Measurements from ENCODE around the gene POLR1B. TPM values are rescaled to one million over a fixed set of nuclear protein-coding genes. Genes with fewer than 3 reads are reported as not detected.

Gene POLR1B
- total RNA-seq, 4 donors from 2014 or later = 10.0 to 12.4 (median 10.2) TPM

DNA sequence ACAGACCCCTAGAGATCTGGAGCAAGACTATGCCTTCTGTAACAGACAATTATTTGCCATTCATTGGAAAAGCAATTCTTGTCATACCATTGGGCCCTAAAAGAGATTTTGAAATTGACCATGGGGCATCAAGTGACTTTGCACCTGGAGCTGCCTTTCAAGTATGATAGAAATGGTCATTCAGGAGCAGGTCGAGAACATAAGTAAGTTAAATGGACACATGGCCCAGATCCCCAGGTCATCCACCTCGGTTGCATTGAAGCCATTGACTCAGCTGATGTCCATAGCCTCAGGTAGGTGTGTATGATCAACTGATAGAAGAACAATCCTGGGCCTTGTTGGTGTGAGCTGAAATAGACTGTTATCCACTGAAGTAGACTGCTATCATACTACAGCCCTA, 61.5 kb downstream of the POLR1B start:
- TF ChIP-seq POLR2AphosphoS5 (IDR thresholded peaks at IDR 0.05) = no peak
- TF ChIP-seq EP300 (IDR thresholded peaks at IDR 0.05) = no peak
- TF ChIP-seq, protein P1, sequence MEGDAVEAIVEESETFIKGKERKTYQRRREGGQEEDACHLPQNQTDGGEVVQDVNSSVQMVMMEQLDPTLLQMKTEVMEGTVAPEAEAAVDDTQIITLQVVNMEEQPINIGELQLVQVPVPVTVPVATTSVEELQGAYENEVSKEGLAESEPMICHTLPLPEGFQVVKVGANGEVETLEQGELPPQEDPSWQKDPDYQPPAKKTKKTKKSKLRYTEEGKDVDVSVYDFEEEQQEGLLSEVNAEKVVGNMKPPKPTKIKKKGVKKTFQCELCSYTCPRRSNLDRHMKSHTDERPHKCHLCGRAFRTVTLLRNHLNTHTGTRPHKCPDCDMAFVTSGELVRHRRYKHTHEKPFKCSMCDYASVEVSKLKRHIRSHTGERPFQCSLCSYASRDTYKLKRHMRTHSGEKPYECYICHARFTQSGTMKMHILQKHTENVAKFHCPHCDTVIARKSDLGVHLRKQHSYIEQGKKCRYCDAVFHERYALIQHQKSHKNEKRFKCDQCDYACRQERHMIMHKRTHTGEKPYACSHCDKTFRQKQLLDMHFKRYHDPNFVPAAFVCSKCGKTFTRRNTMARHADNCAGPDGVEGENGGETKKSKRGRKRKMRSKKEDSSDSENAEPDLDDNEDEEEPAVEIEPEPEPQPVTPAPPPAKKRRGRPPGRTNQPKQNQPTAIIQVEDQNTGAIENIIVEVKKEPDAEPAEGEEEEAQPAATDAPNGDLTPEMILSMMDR (IDR thresholded peaks at IDR 0.05) = no peak
- TF ChIP-seq POLR2A (IDR thresholded peaks at IDR 0.05; ENCODE audit: low read depth) = no peak

DNA sequence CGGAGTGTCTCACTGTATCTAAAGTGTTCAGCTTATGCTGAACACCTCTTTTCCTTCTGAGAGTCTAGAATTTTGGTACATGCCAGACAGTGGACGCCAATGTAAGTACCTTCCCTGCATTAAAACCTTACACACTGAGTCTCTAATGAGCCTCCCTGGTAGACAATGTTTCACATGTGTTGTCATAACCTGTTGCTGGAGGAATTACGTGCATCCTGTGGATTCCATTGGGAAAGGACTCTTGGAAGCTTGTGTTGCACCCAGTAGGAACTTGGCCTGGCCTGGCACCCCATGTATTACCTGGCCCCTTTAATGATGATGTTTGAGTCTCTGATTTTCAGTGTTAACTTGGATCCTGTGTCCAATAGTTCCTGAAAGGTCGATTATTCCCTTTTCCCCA, 62.7 kb downstream of the POLR1B start:
- no peaks in the 10 kb centered on the region for H3K9me3 ChIP-seq
- TF ChIP-seq EP300 (IDR thresholded peaks at IDR 0.05) = no peak
- TF ChIP-seq, protein P1 (IDR thresholded peaks at IDR 0.05) = no peak
- TF ChIP-seq POLR2A (IDR thresholded peaks at IDR 0.05; ENCODE audit: low read depth) = no peak
- TF ChIP-seq POLR2AphosphoS5 (IDR thresholded peaks at IDR 0.05) = no peak
- 83% methylated on average over 4 of the region's 4 CpGs for WGBS
- no peak overlapping the region for H3K27ac ChIP-seq (replicated peaks in 1 of 4)
- intact Hi-C loops (cut with DNase I) = loop anchor here (5.0 to 10.0 kb wide), 2 partner anchors 42 to 350 kb away; partner anchors contain the start of gene SLC20A1
- DNase-seq (ENCODE audit: extremely low spot score) = no peak
- no peaks in the 10 kb centered on the region for H3K27me3 ChIP-seq
- H3K4me1 ChIP-seq = peaks cover 3 to 9% (median 4%) of the 10 kb centered on the region in 4 donors
- H3K4me3 ChIP-seq = no peak overlapping the region
- no peaks in the 10 kb centered on the region for H3K36me3 ChIP-seq

More for the DNA sequence above, 61.5 kb downstream of the POLR1B start:
- no peaks in the 10 kb centered on the region for H3K9me3 ChIP-seq
- DNase-seq (ENCODE audit: extremely low spot score) = no peak
- H3K4me3 ChIP-seq = no peak overlapping the region
- WGBS = no CpG with 5 or more reads among the region's 2 CpGs
- H3K27me3 ChIP-seq = no peaks in the 10 kb centered on the region
- no peaks in the 10 kb centered on the region for H3K36me3 ChIP-seq
- no peak overlapping the region for H3K27ac ChIP-seq (replicated peaks in 1 of 4)
- peaks cover 6 to 12% (median 7%) of the 10 kb centered on the region in 4 donors for H3K4me1 ChIP-seq
- intact Hi-C loops (cut with DNase I) = loop anchor here (5.0 to 10.0 kb wide), 2 partner anchors 44 to 351 kb away; partner anchors contain the start of gene SLC20A1

DNA sequence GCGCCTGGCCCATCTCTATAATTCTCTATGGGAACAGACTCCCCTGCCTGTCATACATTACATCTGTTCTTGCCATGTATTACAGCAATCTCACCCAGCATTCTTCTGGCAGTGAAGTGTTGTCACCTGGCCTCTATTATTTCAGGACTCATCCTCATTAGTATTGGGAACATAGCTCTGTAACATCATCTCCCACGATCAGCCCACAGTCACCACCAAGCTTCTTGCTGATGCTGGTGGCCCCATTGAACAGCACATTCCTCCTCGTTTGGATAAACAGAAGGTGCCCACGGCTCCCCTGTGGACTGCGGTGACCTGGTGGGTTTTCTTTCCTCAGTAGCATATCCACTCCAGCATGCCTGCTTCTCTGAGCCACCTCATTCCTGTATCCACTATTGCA, 63.7 kb downstream of the POLR1B start:
- WGBS = 75% methylated on average over 5 of the region's 5 CpGs
- intact Hi-C loops (cut with DNase I) = loop anchor here (10.0 kb wide), 1 partner anchor 349 kb away; no protein-coding TSS in a partner anchor
- TF ChIP-seq EP300 (IDR thresholded peaks at IDR 0.05) = no peak
- TF ChIP-seq POLR2AphosphoS5 (IDR thresholded peaks at IDR 0.05) = no peak
- TF ChIP-seq POLR2A (IDR thresholded peaks at IDR 0.05; ENCODE audit: low read depth) = no peak
- TF ChIP-seq, protein P1 (IDR thresholded peaks at IDR 0.05) = no peak
- no peak for DNase-seq (ENCODE audit: extremely low spot score)
- peaks cover 0 to under 1% (median 0%) of the 10 kb centered on the region in 4 donors for H3K4me1 ChIP-seq
- H3K27me3 ChIP-seq = no peaks in the 10 kb centered on the region
- no peaks in the 10 kb centered on the region for H3K36me3 ChIP-seq
- no peak overlapping the region for H3K27ac ChIP-seq (replicated peaks in 1 of 4)
- H3K4me3 ChIP-seq = no peak overlapping the region
- H3K9me3 ChIP-seq = no peaks in the 10 kb centered on the region

DNA sequence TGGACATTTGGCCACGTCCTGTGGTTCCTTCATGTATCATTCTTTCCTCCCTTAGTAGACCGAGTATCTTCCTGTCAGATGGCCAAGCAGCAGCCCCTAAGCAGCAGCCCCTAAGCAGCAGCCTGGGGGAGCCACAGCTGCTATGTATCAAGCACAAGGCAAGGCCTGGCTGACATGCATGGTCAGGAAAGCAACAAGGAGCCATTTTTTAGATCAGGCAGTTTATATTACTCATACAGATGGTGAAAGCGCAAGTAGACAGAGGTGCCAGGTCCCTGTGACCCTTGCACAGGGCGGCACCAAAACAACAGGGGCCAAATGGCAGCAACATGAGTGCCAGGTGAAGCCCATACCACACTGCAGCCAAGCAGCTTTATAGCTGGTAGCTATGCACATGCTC, 64.3 kb downstream of the POLR1B start:
- Histone ChIP-seq H3K9me3 (no peaks in the 10 kb centered on the region), H3K4me1 (no peaks in the 10 kb centered on the region), H3K4me3 (no peak overlapping the region), H3K27me3 (no peaks in the 10 kb centered on the region), H3K36me3 (no peaks in the 10 kb centered on the region), H3K27ac (replicated peaks in 1 of 4) (no peak overlapping the region)
- DNase-seq (ENCODE audit: extremely low spot score) = no peak
- TF ChIP-seq, protein P1 (IDR thresholded peaks at IDR 0.05) = no peak
- no peak for TF ChIP-seq POLR2AphosphoS5 (IDR thresholded peaks at IDR 0.05)
- no peak for TF ChIP-seq EP300 (IDR thresholded peaks at IDR 0.05)
- TF ChIP-seq POLR2A (IDR thresholded peaks at IDR 0.05; ENCODE audit: low read depth) = no peak
- WGBS = 47% methylated on average over 3 of the region's 4 CpGs
- intact Hi-C loops (cut with DNase I) = loop anchor here (10.0 kb wide), 1 partner anchor 348 kb away; no protein-coding TSS in a partner anchor
